Measurements from ENCODE around the gene BNIP5.

GRCh38 chr6:36333931-36334725 is 2.6 kb downstream of the BNIP5 start:
- TF ChIP-seq CTCF (conservative IDR thresholded peaks at IDR 0.05) (no peak), ZFX (IDR thresholded peaks at IDR 0.05) (no peak)
